Fibroblast of mammary gland (primary cell): ENCODE measurements around the gene ADGRD1.

Source experiments
- DNase-seq: peaks from one replicate; pipeline ENCODE4 v3.0.0-alpha.2; 2010; ENCODE audit warnings: low read depth
- H3K4me3 ChIP-seq: 2 replicates; pipeline ENCODE4 v1.5.1; 2011; ENCODE audit warnings: low read depth, mild to moderate bottlenecking, low read length, moderate library complexity; ENCODE audit not compliant: control insufficient read depth
- TF ChIP-seq, protein P1 (sequence below): conservative IDR thresholded peaks from 2 replicates; pipeline ENCODE4 v1.5.1; 2011; ENCODE audit warnings: low read depth, low read length, inconsistent platforms; ENCODE audit not compliant: control insufficient read depth, insufficient read depth

The ADGRD1 gene

DNA sequence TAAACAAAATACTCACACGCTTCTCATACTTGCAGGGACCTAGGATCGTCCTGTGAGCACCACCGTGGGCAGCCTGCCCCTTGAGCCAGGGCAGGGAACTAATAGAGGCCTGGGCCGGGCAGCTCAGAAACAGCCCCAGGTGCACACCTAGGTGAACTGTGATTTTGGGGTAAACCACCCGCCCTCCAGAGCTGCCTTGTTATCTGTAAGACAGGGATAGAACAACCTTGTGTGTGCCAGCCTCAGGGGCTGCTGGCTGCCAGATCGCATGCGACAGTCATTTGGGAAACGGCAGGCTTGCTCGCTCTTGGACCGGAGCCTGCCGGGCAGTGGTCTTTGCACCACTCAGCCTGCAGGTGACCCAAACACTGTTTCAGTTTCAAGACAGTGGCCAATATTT lies 86.8 kb downstream of the ADGRD1 start:
- H3K4me3 ChIP-seq = no peak overlapping the region
- DNase-seq = no peak
- TF ChIP-seq, protein P1, sequence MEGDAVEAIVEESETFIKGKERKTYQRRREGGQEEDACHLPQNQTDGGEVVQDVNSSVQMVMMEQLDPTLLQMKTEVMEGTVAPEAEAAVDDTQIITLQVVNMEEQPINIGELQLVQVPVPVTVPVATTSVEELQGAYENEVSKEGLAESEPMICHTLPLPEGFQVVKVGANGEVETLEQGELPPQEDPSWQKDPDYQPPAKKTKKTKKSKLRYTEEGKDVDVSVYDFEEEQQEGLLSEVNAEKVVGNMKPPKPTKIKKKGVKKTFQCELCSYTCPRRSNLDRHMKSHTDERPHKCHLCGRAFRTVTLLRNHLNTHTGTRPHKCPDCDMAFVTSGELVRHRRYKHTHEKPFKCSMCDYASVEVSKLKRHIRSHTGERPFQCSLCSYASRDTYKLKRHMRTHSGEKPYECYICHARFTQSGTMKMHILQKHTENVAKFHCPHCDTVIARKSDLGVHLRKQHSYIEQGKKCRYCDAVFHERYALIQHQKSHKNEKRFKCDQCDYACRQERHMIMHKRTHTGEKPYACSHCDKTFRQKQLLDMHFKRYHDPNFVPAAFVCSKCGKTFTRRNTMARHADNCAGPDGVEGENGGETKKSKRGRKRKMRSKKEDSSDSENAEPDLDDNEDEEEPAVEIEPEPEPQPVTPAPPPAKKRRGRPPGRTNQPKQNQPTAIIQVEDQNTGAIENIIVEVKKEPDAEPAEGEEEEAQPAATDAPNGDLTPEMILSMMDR = no peak

DNA sequence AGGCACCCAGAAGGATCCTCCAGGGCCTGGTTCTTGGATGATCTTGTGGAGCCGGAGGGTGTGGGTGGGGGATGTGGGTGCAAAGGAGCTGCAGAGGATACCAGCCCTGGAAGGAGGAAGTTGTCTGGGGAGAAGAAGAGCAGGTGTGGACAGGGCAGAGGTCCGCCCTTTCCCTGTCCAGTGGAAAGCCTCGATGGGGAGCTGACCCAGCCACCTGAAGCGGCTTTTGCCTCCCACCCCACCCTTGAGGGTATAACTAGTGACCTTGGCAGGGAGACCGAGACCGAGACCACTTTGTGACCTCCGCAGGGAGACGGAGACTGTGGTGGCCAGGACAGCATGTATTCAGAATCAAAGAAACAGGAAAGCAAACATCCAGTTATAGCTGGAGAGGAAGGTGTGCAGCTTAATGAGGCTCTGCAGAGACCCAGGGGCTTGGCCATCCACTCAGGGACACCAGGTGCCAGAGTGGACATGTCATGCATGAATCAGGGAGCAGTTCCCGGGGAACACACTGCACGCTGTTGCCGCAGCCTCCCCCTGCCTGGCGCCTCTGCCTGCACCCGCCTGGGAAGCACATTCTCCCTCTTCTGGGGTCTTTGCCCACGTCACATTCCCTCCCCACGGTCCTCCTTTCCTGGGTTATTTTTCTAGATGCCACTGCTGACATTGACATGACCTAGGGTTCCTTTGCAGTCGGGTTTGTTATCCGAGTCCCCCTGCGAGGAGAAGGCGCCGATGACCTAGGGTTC lies 87.7 kb downstream of the ADGRD1 start:
- TF ChIP-seq, protein P1 = no peak
- no peak for DNase-seq
- H3K4me3 ChIP-seq = no peak overlapping the region

DNA sequence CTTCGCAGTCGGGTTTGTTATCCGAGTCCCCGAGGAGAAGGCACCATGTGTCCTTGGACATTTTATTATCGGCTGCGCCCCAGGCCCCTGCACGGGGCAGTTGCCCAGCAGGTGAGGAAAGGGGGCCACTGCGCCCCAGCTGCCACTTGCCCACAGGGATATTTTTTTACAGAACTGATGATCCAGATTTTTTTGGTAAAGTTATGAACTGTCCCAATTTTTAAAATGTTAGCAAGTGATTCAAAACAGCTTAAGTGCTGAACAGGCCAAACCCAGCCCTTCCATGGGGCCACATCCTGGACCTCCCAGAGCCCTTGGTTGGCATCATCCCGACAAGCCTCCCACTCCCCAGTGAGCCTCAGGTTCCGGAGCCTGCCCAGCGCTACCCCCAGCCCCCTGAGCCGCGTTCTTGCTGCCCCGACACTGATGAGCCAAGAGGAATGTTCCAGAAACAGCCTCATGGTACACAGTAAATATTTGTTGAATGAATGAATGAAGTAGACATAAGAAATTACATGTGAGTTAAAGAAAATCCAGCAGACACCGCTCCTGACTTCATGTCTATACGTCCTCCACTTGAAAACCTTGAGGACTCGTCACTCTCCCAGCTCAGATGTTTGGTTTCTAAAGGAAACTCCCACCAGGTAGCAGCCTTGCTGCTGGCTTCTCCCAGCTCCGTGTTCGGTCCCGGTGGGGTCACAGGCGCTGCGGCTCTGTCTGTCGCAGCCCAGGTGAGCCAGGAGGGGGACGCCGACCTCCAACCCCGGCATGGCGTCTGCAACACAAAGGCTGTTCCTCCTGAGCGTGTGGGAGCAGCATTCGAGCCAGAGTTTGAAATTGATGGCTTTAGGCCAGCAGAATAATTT lies 88.5 kb downstream of the ADGRD1 start:
- DNase-seq = no peak
- H3K4me3 ChIP-seq = no peak overlapping the region
- TF ChIP-seq, protein P1 = no peak

DNA sequence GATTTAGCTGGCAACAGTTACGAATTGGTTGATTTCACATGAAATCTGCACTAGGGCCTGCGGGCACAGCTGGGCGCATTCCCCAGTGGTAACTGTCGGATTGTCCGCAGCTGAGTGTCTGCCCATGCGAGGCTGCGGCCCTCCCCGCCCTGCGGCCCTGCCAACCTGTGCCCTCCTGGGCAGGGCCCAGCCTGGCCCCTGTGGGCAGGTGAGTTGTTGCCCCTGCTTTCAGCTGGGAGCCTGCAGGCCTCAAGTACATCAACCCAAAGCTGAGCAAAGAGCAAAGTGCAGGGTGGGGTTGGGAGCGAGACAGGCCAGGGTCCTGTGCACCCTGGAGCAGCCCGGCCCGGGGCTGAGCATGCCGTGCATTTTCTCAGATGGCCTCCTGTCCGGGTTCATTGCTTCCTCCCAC lies 89.1 kb downstream of the ADGRD1 start:
- TF ChIP-seq, protein P1 = no peak
- H3K4me3 ChIP-seq = no peak overlapping the region
- DNase-seq = no peak

DNA sequence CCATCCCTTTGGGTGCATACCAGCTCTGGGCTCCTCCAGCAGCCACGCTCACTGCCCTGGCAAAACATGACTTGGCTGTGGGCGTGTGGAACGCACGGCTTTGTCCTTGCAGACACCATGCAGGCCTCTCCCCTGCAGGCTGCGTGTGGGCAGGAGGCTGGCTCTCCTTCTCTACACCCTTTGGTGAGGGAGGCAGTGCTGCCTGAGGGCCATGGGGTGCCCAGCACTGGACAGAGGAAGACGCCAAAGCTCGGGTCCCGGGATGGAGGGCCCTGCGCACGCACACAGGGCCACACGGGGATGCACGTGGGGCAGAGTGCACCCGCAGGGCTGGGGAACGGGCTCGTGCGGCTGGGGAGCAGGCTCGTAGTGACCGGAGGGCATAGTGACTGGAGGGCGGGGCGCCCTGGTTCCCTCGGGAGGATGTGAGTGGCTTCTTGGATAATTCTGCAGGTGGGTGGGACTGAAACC lies 89.7 kb downstream of the ADGRD1 start:
- no peak overlapping the region for H3K4me3 ChIP-seq
- DNase-seq = no peak
- TF ChIP-seq, protein P1 = no peak

DNA sequence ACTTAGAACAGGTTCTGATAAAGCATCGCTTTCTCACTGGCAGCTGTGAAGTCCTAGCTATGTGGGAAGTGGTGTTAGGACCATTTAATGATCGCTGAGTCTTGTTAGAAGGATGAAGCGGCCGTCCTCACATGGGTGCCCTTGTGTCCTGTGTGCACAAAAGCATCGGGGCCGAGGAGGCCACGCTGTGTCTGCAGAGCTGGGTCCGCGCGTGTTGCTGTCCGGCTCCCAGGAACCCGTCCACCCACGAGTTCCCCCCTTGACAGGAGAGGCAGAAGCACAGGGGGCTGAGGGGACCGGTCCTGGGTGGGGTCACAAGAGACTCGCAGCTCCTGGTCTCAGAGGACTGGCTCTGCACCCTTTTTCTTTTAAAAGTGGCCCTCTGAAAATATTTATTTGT lies 90.4 kb downstream of the ADGRD1 start:
- no peak overlapping the region for H3K4me3 ChIP-seq
- DNase-seq = no peak
- TF ChIP-seq, protein P1 = no peak
